OCI-LY7 (cell line): ENCODE results near the gene SMYD1. TPM values are rescaled to one million over a fixed set of nuclear protein-coding genes. Genes with fewer than 3 reads are reported as not detected.

Source experiments
- BruUV-seq: library from RNA; stranded (reverse); fragments of 400-500 nt; replicated peaks from 2 replicates; lab custom pipeline; 2021; lab: Mats Ljungman, UMichigan
- CTCF ChIA-PET: fragments of 300-600 bp; sonication (Branson Sonifier 250); formaldehyde crosslinking; loops from one replicate; lab custom pipeline; 2022; ENCODE audit warnings: antibody characterized with exemption; ENCODE audit not compliant: unreplicated experiment; lab: Charles Lee
- POLR2A ChIA-PET: fragments of 300-600 bp; sonication (Branson Sonifier 250); formaldehyde crosslinking; loops from one replicate; lab custom pipeline; 2022; ENCODE audit warnings: antibody characterized with exemption; lab: Charles Lee
- DNase-seq: peaks from one replicate; pipeline ENCODE4 v3.0.0-alpha.2; 2015; ENCODE audit warnings: low spot score
- H2AFZ ChIP-seq: fragments of 200-600 bp; sonication (generic), shearing (Covaris generic); 2 replicates; pipeline ENCODE4 v1.6.1; 2014; ENCODE audit warnings: mild to moderate bottlenecking, antibody characterized with exemption, low read length, moderate library complexity
- H3K27ac ChIP-seq: fragments of 200-600 bp; sonication (generic); 2 replicates; pipeline ENCODE4 v1.5.1; 2014; ENCODE audit warnings: mixed run types, low read depth, mild to moderate bottlenecking, moderate library complexity, low read length, inconsistent platforms; ENCODE audit not compliant: poor library complexity, severe bottlenecking
- H3K36me3 ChIP-seq: fragments of 200-600 bp; sonication (generic); 2 replicates; pipeline ENCODE4 v1.6.1; 2014; ENCODE audit warnings: mild to moderate bottlenecking, antibody characterized with exemption, low read length, moderate library complexity, mixed read lengths; ENCODE audit not compliant: insufficient read depth
- H3K4me1 ChIP-seq: fragments of 200-600 bp; sonication (generic); 2 replicates; pipeline ENCODE4 v1.5.1; 2014; ENCODE audit warnings: mild to moderate bottlenecking, low read length; ENCODE audit not compliant: insufficient read depth, poor library complexity, severe bottlenecking
- H3K4me2 ChIP-seq: fragments of 200-600 bp; sonication (generic); 2 replicates; pipeline ENCODE4 v1.6.1; 2014; ENCODE audit warnings: mild to moderate bottlenecking, low read length
- H3K4me3 ChIP-seq: fragments of 200-600 bp; sonication (generic); 2 replicates; pipeline ENCODE4 v1.5.1; 2014; ENCODE audit warnings: mild to moderate bottlenecking, low read depth, low read length; ENCODE audit not compliant: poor library complexity, severe bottlenecking
- H3K79me2 ChIP-seq: fragments of 200-600 bp; sonication (generic); 2 replicates; pipeline ENCODE4 v1.6.1; 2016; ENCODE audit warnings: low read depth, mild to moderate bottlenecking, low read length, moderate library complexity, mixed read lengths; ENCODE audit not compliant: insufficient read depth
- H3K9me2 ChIP-seq: fragments of 200-600 bp; sonication (generic); 2 replicates; pipeline ENCODE4 v1.6.1; 2016; ENCODE audit warnings: mild to moderate bottlenecking, low read length, mixed read lengths; ENCODE audit not compliant: insufficient read depth
- H3K9me3 ChIP-seq: fragments of 200-600 bp; sonication (generic); 2 replicates; pipeline ENCODE4 v1.6.1; 2014; ENCODE audit warnings: mild to moderate bottlenecking, mixed run types, low read length, mixed read lengths
- H4K20me1 ChIP-seq: fragments of 200-600 bp; sonication (generic); 2 replicates; pipeline ENCODE4 v1.6.1; 2014; ENCODE audit warnings: mild to moderate bottlenecking, antibody characterized with exemption, low read length, moderate library complexity, mixed read lengths; ENCODE audit not compliant: insufficient read depth
- CTCF ChIP-seq: fragments of 200-600 bp; sonication (generic); conservative IDR thresholded peaks from 2 replicates; pipeline ENCODE4 v1.5.1; 2014; ENCODE audit warnings: mild to moderate bottlenecking, antibody characterized with exemption, low read length, moderate library complexity, mixed read lengths
- EZH2phosphoT487 ChIP-seq: fragments of 200-600 bp; sonication (generic); IDR thresholded peaks from 2 replicates; pipeline ENCODE4 v1.6.1; 2018; ENCODE audit warnings: low read depth, borderline replicate concordance, mild to moderate bottlenecking, mixed run types, antibody characterized with exemption, low read length, moderate library complexity, mixed read lengths
- intact Hi-C: fragments of 100-400 bp; cut with micrococcal nuclease; formaldehyde crosslinking; loops from one replicate; pipeline ENCODE4 v1.10.0; 2022; ENCODE audit not compliant: unreplicated experiment
- total RNA-seq, 2 experiments: library from RNA; depleted of rRNA in 1 of 2; stranded (reverse); fragments of >200 nt in 1 of 2; shearing (Covaris generic) in 1 of 2; gene quantifications; 2 replicates each; pipeline ENCODE4 v1.2.3, GENCODE V29; 2014 to 2022

The SMYD1 gene
- total RNA-seq, 2 experiments from 2014 or later: not detected

- no peaks in the 10 kb centered on the region for H4K20me1 ChIP-seq
- TF ChIP-seq EZH2phosphoT487 (no peak), CTCF (no peak)
- H3K9me3 ChIP-seq: no peaks in the 10 kb centered on the region
- no peaks in the 10 kb centered on the region for H3K4me1 ChIP-seq
- POLR2A ChIA-PET: no interaction called here
- no peak overlapping the region for H2AFZ ChIP-seq
- no peak overlapping the region for H3K4me2 ChIP-seq
- H3K4me3 ChIP-seq: no peak overlapping the region
- no peaks in the 10 kb centered on the region for H3K36me3 ChIP-seq
- no peak overlapping the region for H3K27ac ChIP-seq
- CTCF ChIA-PET: no interaction called here
- intact Hi-C loops: no loop called here
- no peaks in the 10 kb centered on the region for H3K9me2 ChIP-seq
- H3K79me2 ChIP-seq: no peaks in the 10 kb centered on the region
- BruUV-seq: no TSS peak
- DNase-seq: no peak
These were observed 14.4 kb downstream of the SMYD1 start for GRCh38 chr2:88081924-88082608.

GRCh38 chr2:88082781-88083180 lies 15.2 kb downstream of the SMYD1 start:
- POLR2A ChIA-PET: no interaction called here
- Histone ChIP-seq H3K4me3 (no peak overlapping the region), H3K9me3 (no peaks in the 10 kb centered on the region), H2AFZ (no peak overlapping the region), H3K36me3 (no peaks in the 10 kb centered on the region), H3K79me2 (no peaks in the 10 kb centered on the region), H3K4me2 (no peak overlapping the region), H3K9me2 (no peaks in the 10 kb centered on the region), H3K27ac (no peak overlapping the region), H4K20me1 (no peaks in the 10 kb centered on the region), H3K4me1 (no peaks in the 10 kb centered on the region)
- intact Hi-C loops: no loop called here
- CTCF ChIA-PET: no interaction called here
- no peak for TF ChIP-seq CTCF
- no peak for TF ChIP-seq EZH2phosphoT487
- no peak for DNase-seq
- BruUV-seq: no TSS peak

GRCh38 chr2:88085099-88085498 lies 17.5 kb downstream of the SMYD1 start:
- Histone ChIP-seq H3K9me2 (no peaks in the 10 kb centered on the region), H3K4me3 (no peak overlapping the region), H4K20me1 (no peaks in the 10 kb centered on the region), H3K4me1 (no peaks in the 10 kb centered on the region), H3K79me2 (no peaks in the 10 kb centered on the region), H3K27ac (no peak overlapping the region), H3K9me3 (no peaks in the 10 kb centered on the region), H3K36me3 (no peaks in the 10 kb centered on the region), H2AFZ (no peak overlapping the region), H3K4me2 (no peak overlapping the region)
- POLR2A ChIA-PET: interaction anchor here (0.6 kb wide), 1 partner anchor 81 kb away, joined by 3 read pairs; no protein-coding TSS in a partner anchor
- BruUV-seq: no TSS peak
- intact Hi-C loops: no loop called here
- CTCF ChIA-PET: no interaction called here
- no peak for TF ChIP-seq CTCF
- TF ChIP-seq EZH2phosphoT487: no peak
- no peak for DNase-seq
